ENCODE measurements around the gene GOLGA6L24. TPM values are rescaled to one million over a fixed set of nuclear protein-coding genes. Genes with fewer than 3 reads are reported as not detected.
"Not testable (repeated sequence)": the region's sequence is repeated elsewhere in the genome, so short reads cannot be mapped to it uniquely, and the experiment has no call there.

GOLGA6L24 gene
- total RNA-seq, 1 donor from 2014 or later, result not detected

- H3K4me3 ChIP-seq (ENCODE audit: low read length in 3 of 3); H3K36me3 ChIP-seq (ENCODE audit: control insufficient read depth in 3 of 3, insufficient read depth in 3 of 3, low read length in 3 of 3); H3K9me3 ChIP-seq (ENCODE audit: control insufficient read depth in 3 of 3, low read length in 3 of 3); H3K4me1 ChIP-seq (ENCODE audit: control insufficient read depth in 3 of 3, insufficient read depth in 3 of 3, low read length in 3 of 3); H3K9ac ChIP-seq (ENCODE audit: low read depth in 1 of 3, low read length in 3 of 3); H3K27me3 ChIP-seq (ENCODE audit: control insufficient read depth in 3 of 3, insufficient read depth in 3 of 3, low read length in 3 of 3); H3K27ac ChIP-seq (ENCODE audit: low read depth, low read length): not testable (repeated sequence)
Observed at GRCh38 chr15:28318122-28318521, 39.8 kb downstream of the GOLGA6L24 start.

GRCh38 chr15:28316958-28317357 lies 40.9 kb downstream of the GOLGA6L24 start:
- not testable (repeated sequence) for H3K27ac ChIP-seq (ENCODE audit: low read depth, low read length); H3K9me3 ChIP-seq (ENCODE audit: control insufficient read depth in 3 of 3, low read length in 3 of 3); H3K4me3 ChIP-seq (ENCODE audit: low read length in 3 of 3); H3K27me3 ChIP-seq (ENCODE audit: control insufficient read depth in 3 of 3, insufficient read depth in 3 of 3, low read length in 3 of 3); H3K4me1 ChIP-seq (ENCODE audit: control insufficient read depth in 3 of 3, insufficient read depth in 3 of 3, low read length in 3 of 3); H3K36me3 ChIP-seq (ENCODE audit: control insufficient read depth in 3 of 3, insufficient read depth in 3 of 3, low read length in 3 of 3); H3K9ac ChIP-seq (ENCODE audit: low read depth in 1 of 3, low read length in 3 of 3)

DNA sequence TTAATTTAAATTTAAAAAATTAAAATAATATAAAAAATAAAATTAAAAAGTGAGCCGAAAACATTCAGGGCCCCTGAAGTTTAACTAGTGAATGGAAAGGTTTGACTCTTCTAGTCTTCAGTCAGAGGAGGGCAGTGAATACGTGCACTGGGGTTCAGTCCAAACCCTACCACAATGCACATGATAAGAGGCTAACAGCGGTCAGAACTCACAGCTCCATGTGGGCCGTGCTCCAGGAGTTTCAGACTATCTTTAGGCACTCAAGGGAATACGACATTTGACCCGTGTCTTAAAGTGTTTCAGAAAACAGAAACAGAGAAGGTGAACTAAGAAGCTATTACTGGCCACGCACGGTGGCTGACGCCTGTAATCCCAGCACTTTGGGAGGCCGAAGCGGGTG lies 47.4 kb downstream of the GOLGA6L24 start:
- H3K9me3 ChIP-seq (ENCODE audit: control insufficient read depth in 3 of 3, low read length in 3 of 3); H3K36me3 ChIP-seq (ENCODE audit: control insufficient read depth in 3 of 3, insufficient read depth in 3 of 3, low read length in 3 of 3); H3K4me3 ChIP-seq (ENCODE audit: low read length in 3 of 3); H3K4me1 ChIP-seq (ENCODE audit: control insufficient read depth in 3 of 3, insufficient read depth in 3 of 3, low read length in 3 of 3); H3K27ac ChIP-seq (ENCODE audit: low read depth, low read length); H3K27me3 ChIP-seq (ENCODE audit: control insufficient read depth in 3 of 3, insufficient read depth in 3 of 3, low read length in 3 of 3); H3K9ac ChIP-seq (ENCODE audit: low read depth in 1 of 3, low read length in 3 of 3): not testable (repeated sequence)

- H3K9me3 ChIP-seq (ENCODE audit: control insufficient read depth in 3 of 3, low read length in 3 of 3); H3K4me3 ChIP-seq (ENCODE audit: low read length in 3 of 3); H3K36me3 ChIP-seq (ENCODE audit: control insufficient read depth in 3 of 3, insufficient read depth in 3 of 3, low read length in 3 of 3); H3K27me3 ChIP-seq (ENCODE audit: control insufficient read depth in 3 of 3, insufficient read depth in 3 of 3, low read length in 3 of 3); H3K9ac ChIP-seq (ENCODE audit: low read depth in 1 of 3, low read length in 3 of 3); H3K4me1 ChIP-seq (ENCODE audit: control insufficient read depth in 3 of 3, insufficient read depth in 3 of 3, low read length in 3 of 3); H3K27ac ChIP-seq (ENCODE audit: low read depth, low read length): not testable (repeated sequence)
Observed at GRCh38 chr15:28308718-28309117, 49.2 kb downstream of the GOLGA6L24 start.

Small RNAs within 50 kb of the gene (small RNA-seq; reads per million reads assigned to genes)
- not detected for gene AC091304.5
- not detected for gene RN7SL238P

Other genes with a start within 250 kb of the GOLGA6L24 start
- 56.4 TPM for gene HERC2, start 35.9 kb downstream of the GOLGA6L24 start, total RNA-seq
- not detected for gene GOLGA8F, start 20.6 kb upstream of the GOLGA6L24 start, total RNA-seq
- not detected for gene GOLGA8G, start 174.9 kb upstream of the GOLGA6L24 start, total RNA-seq
- not detected for gene GOLGA6L25, start 195.5 kb upstream of the GOLGA6L24 start, total RNA-seq